ENCODE results near the gene NECTIN1.

NECTIN1 gene

GRCh38 chr11:119727523-119728151 lies 1.4 kb downstream of the NECTIN1 start:
- peak; percentile 1; the same call in 1 of the 3 replicates for ATAC-seq
- TF ChIP-seq TSHZ2 (CRISPR knock-in tag; IDR thresholded peaks at IDR 0.05) (no peak), RARB (CRISPR knock-in tag; IDR thresholded peaks at IDR 0.05) (no peak), BACH2 (CRISPR knock-in tag; IDR thresholded peaks at IDR 0.05; ENCODE audit: borderline replicate concordance) (no peak), PATZ1 (CRISPR knock-in tag; IDR thresholded peaks at IDR 0.05; ENCODE audit: borderline replicate concordance) (no peak), ZNF70 (CRISPR knock-in tag; IDR thresholded peaks at IDR 0.05) (no peak), CREB5 (CRISPR knock-in tag; IDR thresholded peaks at IDR 0.05; ENCODE audit: low read depth) (no peak), ZC3H10 (CRISPR knock-in tag; IDR thresholded peaks at IDR 0.05) (no peak), ZNF8 (CRISPR knock-in tag; IDR thresholded peaks at IDR 0.05) (no peak), ARNTL (CRISPR knock-in tag; IDR thresholded peaks at IDR 0.05; ENCODE audit: borderline replicate concordance, low read depth) (no peak)

DNA sequence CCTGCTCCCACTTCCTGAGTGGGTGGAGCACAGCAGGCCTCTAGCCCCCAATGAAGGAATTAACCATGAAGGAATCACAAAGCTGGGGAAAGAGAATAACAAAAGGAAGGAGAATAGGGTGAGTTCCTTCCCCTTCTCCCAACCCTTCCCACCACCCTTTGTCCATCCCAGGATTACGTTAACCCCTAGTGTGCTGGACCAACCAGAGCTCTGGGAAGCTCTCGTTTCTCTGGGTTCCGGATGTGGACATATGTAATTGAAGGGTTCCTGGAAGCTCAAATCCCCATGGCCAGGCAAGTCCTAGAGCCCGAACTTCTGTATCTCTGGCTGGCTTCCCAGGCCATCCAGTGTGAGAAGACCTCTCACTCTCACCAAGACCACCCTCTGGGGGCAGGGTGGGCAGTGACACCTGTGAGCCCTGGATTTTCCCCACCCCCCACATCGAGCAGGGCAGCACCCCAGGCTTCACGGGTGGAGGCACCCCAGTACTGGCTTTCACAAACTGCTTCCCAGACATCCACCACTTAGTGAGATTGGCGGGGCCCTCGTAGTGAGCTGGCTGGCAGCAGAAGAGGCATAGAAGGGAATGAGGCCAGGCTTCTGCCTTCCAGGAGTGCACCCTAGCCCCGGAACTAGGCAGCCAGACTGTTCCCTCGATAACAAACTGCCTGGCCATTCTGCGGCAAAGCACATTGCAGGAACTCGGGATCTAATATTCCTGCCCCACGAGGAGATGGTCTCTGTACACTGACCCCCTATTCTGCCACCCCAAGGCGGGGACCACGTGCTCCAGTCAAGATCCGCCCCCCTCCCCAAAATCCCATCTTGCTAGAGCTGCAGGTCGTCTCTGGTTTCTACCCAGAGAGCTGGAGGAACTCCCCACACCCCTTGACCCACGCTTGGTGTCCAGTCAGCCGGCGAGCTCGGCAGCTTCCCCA lies 2.1 kb downstream of the NECTIN1 start:
- ATAC-seq: no peak
- TF ChIP-seq TOX (CRISPR knock-in tag; IDR thresholded peaks at IDR 0.05; ENCODE audit: borderline replicate concordance) (no peak), TSHZ2 (CRISPR knock-in tag; IDR thresholded peaks at IDR 0.05) (no peak), SNAI2 (CRISPR knock-in tag; IDR thresholded peaks at IDR 0.05) (no peak), CREB5 (CRISPR knock-in tag; IDR thresholded peaks at IDR 0.05; ENCODE audit: low read depth) (no peak), ZNF565 (CRISPR knock-in tag; conservative IDR thresholded peaks at IDR 0.05; ENCODE audit: low read depth) (no peak), BACH2 (CRISPR knock-in tag; IDR thresholded peaks at IDR 0.05; ENCODE audit: borderline replicate concordance) (no peak), ZNF70 (CRISPR knock-in tag; IDR thresholded peaks at IDR 0.05) (no peak), ZFP3 (CRISPR knock-in tag; IDR thresholded peaks at IDR 0.05) (no peak), ZFP30 (CRISPR knock-in tag; IDR thresholded peaks at IDR 0.05) (no peak), ZC3H10 (CRISPR knock-in tag; IDR thresholded peaks at IDR 0.05) (no peak)

- no peak for ATAC-seq
- TF ChIP-seq SNAI2 (CRISPR knock-in tag; IDR thresholded peaks at IDR 0.05) (no peak), GLIS3 (CRISPR knock-in tag; IDR thresholded peaks at IDR 0.05) (no peak), PPARA (CRISPR knock-in tag; IDR thresholded peaks at IDR 0.05; ENCODE audit: borderline replicate concordance) (no peak), ISL1 (CRISPR knock-in tag; IDR thresholded peaks at IDR 0.05) (no peak), ZNF565 (CRISPR knock-in tag; conservative IDR thresholded peaks at IDR 0.05; ENCODE audit: low read depth) (no peak), ZFP30 (CRISPR knock-in tag; IDR thresholded peaks at IDR 0.05) (no peak), OSR1 (CRISPR knock-in tag; IDR thresholded peaks at IDR 0.05) (no peak), ZNF8 (CRISPR knock-in tag; IDR thresholded peaks at IDR 0.05) (no peak), ESRRG (CRISPR knock-in tag; IDR thresholded peaks at IDR 0.05) (no peak), ZNF70 (CRISPR knock-in tag; IDR thresholded peaks at IDR 0.05) (no peak), ARNTL (CRISPR knock-in tag; IDR thresholded peaks at IDR 0.05; ENCODE audit: borderline replicate concordance, low read depth) (no peak), ZC3H10 (CRISPR knock-in tag; IDR thresholded peaks at IDR 0.05) (no peak), CSDC2 (CRISPR knock-in tag; IDR thresholded peaks at IDR 0.05) (no peak)
- TF ChIP-seq, protein P1, sequence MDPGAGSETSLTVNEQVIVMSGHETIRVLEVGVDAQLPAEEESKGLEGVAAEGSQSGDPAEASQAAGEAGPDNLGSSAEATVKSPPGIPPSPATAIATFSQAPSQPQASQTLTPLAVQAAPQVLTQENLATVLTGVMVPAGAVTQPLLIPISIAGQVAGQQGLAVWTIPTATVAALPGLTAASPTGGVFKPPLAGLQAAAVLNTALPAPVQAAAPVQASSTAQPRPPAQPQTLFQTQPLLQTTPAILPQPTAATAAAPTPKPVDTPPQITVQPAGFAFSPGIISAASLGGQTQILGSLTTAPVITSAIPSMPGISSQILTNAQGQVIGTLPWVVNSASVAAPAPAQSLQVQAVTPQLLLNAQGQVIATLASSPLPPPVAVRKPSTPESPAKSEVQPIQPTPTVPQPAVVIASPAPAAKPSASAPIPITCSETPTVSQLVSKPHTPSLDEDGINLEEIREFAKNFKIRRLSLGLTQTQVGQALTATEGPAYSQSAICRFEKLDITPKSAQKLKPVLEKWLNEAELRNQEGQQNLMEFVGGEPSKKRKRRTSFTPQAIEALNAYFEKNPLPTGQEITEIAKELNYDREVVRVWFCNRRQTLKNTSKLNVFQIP (CRISPR knock-in tag; IDR thresholded peaks at IDR 0.05; ENCODE audit: borderline replicate concordance, low read depth): no peak
- TF ChIP-seq, protein P2, sequence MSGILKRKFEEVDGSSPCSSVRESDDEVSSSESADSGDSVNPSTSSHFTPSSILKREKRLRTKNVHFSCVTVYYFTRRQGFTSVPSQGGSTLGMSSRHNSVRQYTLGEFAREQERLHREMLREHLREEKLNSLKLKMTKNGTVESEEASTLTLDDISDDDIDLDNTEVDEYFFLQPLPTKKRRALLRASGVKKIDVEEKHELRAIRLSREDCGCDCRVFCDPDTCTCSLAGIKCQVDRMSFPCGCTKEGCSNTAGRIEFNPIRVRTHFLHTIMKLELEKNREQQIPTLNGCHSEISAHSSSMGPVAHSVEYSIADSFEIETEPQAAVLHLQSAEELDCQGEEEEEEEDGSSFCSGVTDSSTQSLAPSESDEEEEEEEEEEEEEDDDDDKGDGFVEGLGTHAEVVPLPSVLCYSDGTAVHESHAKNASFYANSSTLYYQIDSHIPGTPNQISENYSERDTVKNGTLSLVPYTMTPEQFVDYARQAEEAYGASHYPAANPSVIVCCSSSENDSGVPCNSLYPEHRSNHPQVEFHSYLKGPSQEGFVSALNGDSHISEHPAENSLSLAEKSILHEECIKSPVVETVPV (CRISPR knock-in tag; IDR thresholded peaks at IDR 0.05): no peak
Measured at GRCh38 chr11:119726150-119726553, 2.8 kb downstream of the NECTIN1 start.

All from SK-N-SH treated with all-trans-retinoic acid at 6 μM for 48 hours (cell line).